ENCODE data around the gene ZCCHC17. TPM values are rescaled to one million over a fixed set of nuclear protein-coding genes. Genes with fewer than 3 reads are reported as not detected.

The ZCCHC17 gene
- total RNA-seq, 1 donor from 2014 or later, result 9.7 TPM

GRCh38 chr1:31370565-31370964, 73.7 kb downstream of the ZCCHC17 start:
- intact Hi-C loops (cut with DNase I), result no loop called here
- Histone ChIP-seq H3K36me3 (peaks cover 16 to 20% of the 10 kb centered on the region in 2 donors), H3K27ac (peak overlapping the region; percentile 90 to 95), H3K27me3 (no peaks in the 10 kb centered on the region), H3K9me3 (no peaks in the 10 kb centered on the region), H3K4me3 (no peak overlapping the region), H3K4me1 (peaks cover 13 to 46% of the 10 kb centered on the region in 2 donors)
- no peak for TF ChIP-seq CTCF (IDR thresholded peaks at IDR 0.05)
- peak in 1 of 2 donors; percentile 40 for DNase-seq (ENCODE audit: low spot score in 2 of 2)

GRCh38 chr1:31371121-31371959, 74.5 kb downstream of the ZCCHC17 start:
- no peak for TF ChIP-seq CTCF (IDR thresholded peaks at IDR 0.05)
- peak in 1 of 2 donors; percentile 63 for DNase-seq (ENCODE audit: low spot score in 2 of 2)
- H3K27ac ChIP-seq, result peak overlapping the region; percentile 90 to 95
- peak overlapping the region; percentile 5 to 13 for H3K4me3 ChIP-seq
- no peaks in the 10 kb centered on the region for H3K9me3 ChIP-seq
- intact Hi-C loops (cut with DNase I), result no loop called here
- H3K4me1 ChIP-seq, result peaks cover 13 to 46% of the 10 kb centered on the region in 2 donors
- H3K36me3 ChIP-seq, result peaks cover 9 to 13% of the 10 kb centered on the region in 2 donors
- no peaks in the 10 kb centered on the region for H3K27me3 ChIP-seq

- intact Hi-C loops (cut with DNase I), result loop anchor here (2.0 kb wide), 1 partner anchor 75 kb away; the partner anchor contains the start of genes SNRNP40 and ZCCHC17
- no peaks in the 10 kb centered on the region for H3K27me3 ChIP-seq
- H3K9me3 ChIP-seq, result no peaks in the 10 kb centered on the region
- H3K4me3 ChIP-seq, result peak overlapping the region; percentile 5 to 52
- peak in 1 of 2 donors; percentile 50 for DNase-seq (ENCODE audit: low spot score in 2 of 2)
- TF ChIP-seq CTCF (IDR thresholded peaks at IDR 0.05), result no peak
- peaks cover 5 to 6% of the 10 kb centered on the region in 2 donors for H3K36me3 ChIP-seq
- peaks cover 13 to 46% of the 10 kb centered on the region in 2 donors for H3K4me1 ChIP-seq
- peak overlapping the region; percentile 90 to 95 for H3K27ac ChIP-seq
These were observed 75.2 kb downstream of the ZCCHC17 start for GRCh38 chr1:31372051-31372450.

- no peak for DNase-seq (ENCODE audit: low spot score in 2 of 2)
- TF ChIP-seq CTCF (IDR thresholded peaks at IDR 0.05), result no peak
These were observed 75.9 kb downstream of the ZCCHC17 start for GRCh38 chr1:31372751-31373055.

GRCh38 chr1:31373056-31373896, 76.4 kb downstream of the ZCCHC17 start, which contains the start of gene FABP3:
Gene FABP3 (minus strand): TSS chr1:31373076. CDS start chr1:31373014, 62 bp downstream.
- no peak for TF ChIP-seq CTCF (IDR thresholded peaks at IDR 0.05)
- peaks cover 13 to 46% of the 10 kb centered on the region in 2 donors for H3K4me1 ChIP-seq
- H3K4me3 ChIP-seq, result peak within 1 kb of the TSS; percentile 52 to 72
- H3K36me3 ChIP-seq, result no peaks in the 10 kb centered on the region
- intact Hi-C loops (cut with DNase I), result loop anchor here (2.0 kb wide), 1 partner anchor 76 kb away; the partner anchor contains the start of genes SNRNP40 and ZCCHC17
- no peaks in the 10 kb centered on the region for H3K27me3 ChIP-seq
- no peaks in the 10 kb centered on the region for H3K9me3 ChIP-seq
- peak within 1 kb of the TSS; percentile 90 to 95 for H3K27ac ChIP-seq
- DNase-seq (ENCODE audit: low spot score in 2 of 2), result peak; percentile 59 to 90

More at GRCh38 chr1:31372751-31373055, 75.9 kb downstream of the ZCCHC17 start:
- H3K27ac ChIP-seq, result peak overlapping the region; percentile 90 to 95
- H3K36me3 ChIP-seq, result peaks cover 0 to 4% of the 10 kb centered on the region in 2 donors
- H3K4me1 ChIP-seq, result peaks cover 13 to 46% of the 10 kb centered on the region in 2 donors
- intact Hi-C loops (cut with DNase I), result loop anchor here (2.0 kb wide), 1 partner anchor 76 kb away; the partner anchor contains the start of genes SNRNP40 and ZCCHC17
- peak overlapping the region; percentile 52 to 72 for H3K4me3 ChIP-seq
- H3K9me3 ChIP-seq, result no peaks in the 10 kb centered on the region
- H3K27me3 ChIP-seq, result no peaks in the 10 kb centered on the region

Measured in ascending aorta (tissue), 2 donors.